Stimulated activated CD4-positive, alpha-beta T cell treated with anti-CD3 and anti-CD28 coated beads, Interleukin-2, amount 100 ng/mL, for 48 hours (primary cell): Measurements from ENCODE around the gene PTPRN.
"Not testable (repeated sequence)": the region's sequence is repeated elsewhere in the genome, so short reads cannot be mapped to it uniquely, and the experiment has no call there.

Source experiments
- DNase-seq, 2 donors: peaks; one replicate each; pipeline ENCODE4 v3.0.0-alpha.2; 2020

Gene PTPRN

GRCh38 chr2:219306047-219306446, 3.2 kb downstream of the PTPRN start:
- no peak for DNase-seq

- no peak for DNase-seq
Measured at GRCh38 chr2:219304223-219304622, 5.0 kb downstream of the PTPRN start.

- no peak for DNase-seq
Measured at GRCh38 chr2:219302412-219302968, 6.7 kb downstream of the PTPRN start.

GRCh38 chr2:219300022-219300421, 9.2 kb downstream of the PTPRN start:
- DNase-seq = no peak

GRCh38 chr2:219299372-219299760, 9.8 kb downstream of the PTPRN start:
- no peak for DNase-seq

- DNase-seq = peak; percentile 94
Measured at GRCh38 chr2:219298759-219299371, 10.3 kb downstream of the PTPRN start.

GRCh38 chr2:219297766-219298456, 11.3 kb downstream of the PTPRN start:
- no peak for DNase-seq

- DNase-seq = no peak
Measured at GRCh38 chr2:219296631-219297391, 12.4 kb downstream of the PTPRN start.

- DNase-seq = no peak
Measured at GRCh38 chr2:219296142-219296541, 13.1 kb downstream of the PTPRN start.

GRCh38 chr2:219294356-219295351, 14.5 kb downstream of the PTPRN start:
- peak; percentile 89 to 92 for DNase-seq

- no peak for DNase-seq
Measured at GRCh38 chr2:219293736-219294231, 15.4 kb downstream of the PTPRN start.

GRCh38 chr2:219292616-219293015, 16.6 kb downstream of the PTPRN start:
- DNase-seq = no peak

- DNase-seq = no peak
Measured at GRCh38 chr2:219291910-219292490, 17.2 kb downstream of the PTPRN start.

- DNase-seq = no peak
Measured at GRCh38 chr2:219291394-219291793, 17.8 kb downstream of the PTPRN start.

GRCh38 chr2:219290381-219291171, 18.6 kb downstream of the PTPRN start:
- DNase-seq = no peak

GRCh38 chr2:219289537-219290361, 19.5 kb downstream of the PTPRN start:
- DNase-seq = no peak

- DNase-seq = no peak
Measured at GRCh38 chr2:219289195-219289536, 20.0 kb downstream of the PTPRN start.

GRCh38 chr2:219287580-219288265, 21.5 kb downstream of the PTPRN start:
- no peak for DNase-seq

GRCh38 chr2:219287116-219287440, 22.1 kb downstream of the PTPRN start:
- not testable (repeated sequence) for DNase-seq
